ENCODE data around the gene ZFP2. TPM values are rescaled to one million over a fixed set of nuclear protein-coding genes. Genes with fewer than 3 reads are reported as not detected.
A peak's percentile ranks its signal among the peaks of the same experiment; 100 is the strongest.
"Not testable (repeated sequence)": the region's sequence is repeated elsewhere in the genome, so short reads cannot be mapped to it uniquely, and the experiment has no call there.

The ZFP2 gene
- total and polyA plus RNA-seq, 11 donors = 0.32 to 1.6 (median 1.2) TPM

DNA sequence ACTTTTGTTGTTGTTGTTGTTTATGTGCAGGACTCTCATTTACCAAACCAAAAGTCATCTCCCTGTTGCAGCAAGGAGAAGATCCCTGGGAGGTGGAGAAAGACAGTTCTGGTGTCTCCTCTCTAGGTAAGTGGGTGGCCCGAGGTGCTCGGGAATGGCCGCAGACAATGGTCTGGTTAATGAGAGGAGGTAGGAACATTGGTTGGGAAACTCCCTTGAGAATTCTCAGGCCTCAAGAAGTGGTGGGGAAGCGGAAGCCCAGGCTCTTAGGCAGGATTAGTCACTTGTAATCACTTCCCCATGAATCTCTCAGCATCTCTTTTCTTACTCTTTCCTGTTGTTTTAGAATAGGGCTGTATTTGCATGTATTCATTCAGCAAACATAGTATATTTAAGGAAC, 28.8 kb upstream of the ZFP2 start:
- 82 to 93% (median 85%) methylated on average over 4 of the region's 4 CpGs for WGBS, 4 donors
- ATAC-seq (no peak), DNase-seq (no peak)
- TF ChIP-seq POLR2A (IDR thresholded peaks at IDR 0.05) = no peak
- H3K4me1 ChIP-seq = peaks cover 0 to 12% (median 2%) of the 10 kb centered on the region in 12 donors
- H3K27me3 ChIP-seq = no peaks in the 10 kb centered on the region
- H3K27ac ChIP-seq = no peak overlapping the region
- H3K36me3 ChIP-seq = peaks cover 0 to 94% (median 82%) of the 10 kb centered on the region in 9 donors
- no peak overlapping the region for H3K4me3 ChIP-seq
- H3K9me3 ChIP-seq = peaks cover 0 to 10% (median 0%) of the 10 kb centered on the region in 12 donors
- intact Hi-C loops (cut with DNase I) = loop anchor here in 1 of 10 donors (10.0 kb wide), 1 partner anchor 68 kb away; no protein-coding TSS in a partner anchor

GRCh38 chr5:178869577-178869976, 26.1 kb upstream of the ZFP2 start:
- no peaks in the 10 kb centered on the region for H3K27me3 ChIP-seq
- H3K36me3 ChIP-seq = peaks cover 2 to 93% (median 82%) of the 10 kb centered on the region in 9 donors
- no peak for TF ChIP-seq POLR2A (IDR thresholded peaks at IDR 0.05)
- no peak for TF ChIP-seq CTCF (IDR thresholded peaks at IDR 0.05)
- H3K9me3 ChIP-seq = peaks cover 0 to 34% (median 11%) of the 10 kb centered on the region in 12 donors
- no peak overlapping the region for H3K4me3 ChIP-seq
- WGBS, 4 donors = 52 to 75% (median 65%) methylated on average over 5 to 8 of the region's 8 CpGs
- no peak for DNase-seq
- ATAC-seq = peak in 1 of 4 donors; percentile 20
- H3K4me1 ChIP-seq = no peaks in the 10 kb centered on the region
- intact Hi-C loops (cut with DNase I) = loop anchor here in 1 of 10 donors (10.0 kb wide), 1 partner anchor 65 kb away; no protein-coding TSS in a partner anchor
- H3K27ac ChIP-seq = no peak overlapping the region

DNA sequence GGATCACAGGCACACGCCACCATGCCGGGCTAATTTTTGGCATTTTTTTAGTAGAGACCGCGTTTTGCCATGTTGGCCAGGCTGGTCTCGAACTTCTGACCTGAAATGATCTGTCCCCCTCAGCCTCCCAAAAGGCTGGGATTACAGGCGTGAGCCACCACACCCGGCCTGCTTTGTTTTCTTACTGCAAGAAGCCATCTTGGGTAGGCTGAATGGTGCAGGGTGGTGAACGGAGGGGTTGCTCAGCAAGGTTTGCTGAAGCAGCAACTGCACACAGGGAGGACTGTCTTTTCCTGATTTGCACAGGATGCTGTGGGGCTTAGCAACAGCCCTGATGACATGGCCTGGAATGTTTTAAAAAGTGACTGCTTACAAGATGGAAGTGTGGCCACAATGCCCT, 25.3 kb upstream of the ZFP2 start:
- H3K27ac ChIP-seq = no peak overlapping the region
- no peak for TF ChIP-seq CTCF (IDR thresholded peaks at IDR 0.05)
- TF ChIP-seq POLR2A (IDR thresholded peaks at IDR 0.05) = no peak
- 97 to 99% (median 98%) methylated on average over 8 of the region's 8 CpGs for WGBS, 4 donors
- ATAC-seq (no peak), DNase-seq (no peak)
- H3K4me1 ChIP-seq = no peaks in the 10 kb centered on the region
- intact Hi-C loops (cut with DNase I) = no loop called here
- no peaks in the 10 kb centered on the region for H3K27me3 ChIP-seq
- H3K9me3 ChIP-seq = peaks cover 0 to 42% (median 14%) of the 10 kb centered on the region in 12 donors
- H3K36me3 ChIP-seq = peaks cover 6 to 95% (median 84%) of the 10 kb centered on the region in 9 donors
- no peak overlapping the region for H3K4me3 ChIP-seq

GRCh38 chr5:178872302-178872701, 23.4 kb upstream of the ZFP2 start:
- ATAC-seq (no peak), DNase-seq (no peak)
- TF ChIP-seq CTCF (IDR thresholded peaks at IDR 0.05) = no peak
- TF ChIP-seq POLR2A (IDR thresholded peaks at IDR 0.05) = no peak
- intact Hi-C loops (cut with DNase I) = no loop called here
- H3K36me3 ChIP-seq = peaks cover 6 to 94% (median 81%) of the 10 kb centered on the region in 9 donors
- H3K4me3 ChIP-seq = no peak overlapping the region
- no peak overlapping the region for H3K27ac ChIP-seq
- 94 to 99% (median 97%) methylated on average over 1 of the region's 1 CpG for WGBS, 4 donors
- H3K4me1 ChIP-seq = no peaks in the 10 kb centered on the region
- H3K9me3 ChIP-seq = peaks cover 0 to 60% (median 22%) of the 10 kb centered on the region in 12 donors
- no peaks in the 10 kb centered on the region for H3K27me3 ChIP-seq

- H3K4me3 ChIP-seq; ATAC-seq; H3K27me3 ChIP-seq; intact Hi-C loops (cut with DNase I); H3K27ac ChIP-seq; DNase-seq; H3K4me1 ChIP-seq: not testable (repeated sequence)
- WGBS, 4 donors = 97 to 99% (median 99%) methylated on average over 4 of the region's 4 CpGs
- Histone ChIP-seq H3K9me3 (peaks cover 0 to 100% (median 74%) of the 10 kb centered on the region in 12 donors), H3K36me3 (peaks cover 9 to 100% (median 62%) of the 10 kb centered on the region in 9 donors)
These were observed 12.5 kb upstream of the ZFP2 start for GRCh38 chr5:178883115-178883694.
